Subcutaneous abdominal adipose tissue (tissue), 5 donors: ENCODE results near the gene FAU.

Experiments used
- H3K27ac ChIP-seq: one replicate; pipeline ENCODE4 v1.7.0; 2013; ENCODE audit warnings: low read depth, mild to moderate bottlenecking, inconsistent platforms, low read length, moderate library complexity
- H3K27me3 ChIP-seq, 5 donors: one replicate each; pipeline ENCODE4 v1.7.0; 2013; ENCODE audit warnings: low read length in 5 of 5, inconsistent platforms in 1 of 5; ENCODE audit not compliant: control insufficient read depth in 5 of 5, insufficient read depth in 4 of 5
- H3K36me3 ChIP-seq, 5 donors: one replicate each; pipeline ENCODE4 v1.7.0; 2013; ENCODE audit warnings: low read length in 5 of 5; ENCODE audit not compliant: control insufficient read depth in 5 of 5, insufficient read depth in 5 of 5
- H3K4me1 ChIP-seq, 5 donors: one replicate each; pipeline ENCODE4 v1.7.0; 2013; ENCODE audit warnings: low read length in 5 of 5, mild to moderate bottlenecking in 3 of 5, moderate library complexity in 1 of 5; ENCODE audit not compliant: control insufficient read depth in 5 of 5, insufficient read depth in 5 of 5
- H3K4me3 ChIP-seq, 5 donors: one replicate each; pipeline ENCODE4 v1.7.0; 2013; ENCODE audit warnings: low read length in 5 of 5, low read depth in 1 of 5
- H3K9ac ChIP-seq, 5 donors: one replicate each; pipeline ENCODE4 v1.7.0; 2013; ENCODE audit warnings: low read length in 5 of 5, mild to moderate bottlenecking in 4 of 5, moderate library complexity in 3 of 5
- H3K9me3 ChIP-seq, 5 donors: one replicate each; pipeline ENCODE4 v1.7.0; 2013; ENCODE audit warnings: low read length in 5 of 5; ENCODE audit not compliant: control insufficient read depth in 5 of 5
- donor health status: healthy.
- donor health status: healthy.
- donor health status: healthy.
- donor health status: healthy.
- donor health status: healthy.

The FAU gene

DNA sequence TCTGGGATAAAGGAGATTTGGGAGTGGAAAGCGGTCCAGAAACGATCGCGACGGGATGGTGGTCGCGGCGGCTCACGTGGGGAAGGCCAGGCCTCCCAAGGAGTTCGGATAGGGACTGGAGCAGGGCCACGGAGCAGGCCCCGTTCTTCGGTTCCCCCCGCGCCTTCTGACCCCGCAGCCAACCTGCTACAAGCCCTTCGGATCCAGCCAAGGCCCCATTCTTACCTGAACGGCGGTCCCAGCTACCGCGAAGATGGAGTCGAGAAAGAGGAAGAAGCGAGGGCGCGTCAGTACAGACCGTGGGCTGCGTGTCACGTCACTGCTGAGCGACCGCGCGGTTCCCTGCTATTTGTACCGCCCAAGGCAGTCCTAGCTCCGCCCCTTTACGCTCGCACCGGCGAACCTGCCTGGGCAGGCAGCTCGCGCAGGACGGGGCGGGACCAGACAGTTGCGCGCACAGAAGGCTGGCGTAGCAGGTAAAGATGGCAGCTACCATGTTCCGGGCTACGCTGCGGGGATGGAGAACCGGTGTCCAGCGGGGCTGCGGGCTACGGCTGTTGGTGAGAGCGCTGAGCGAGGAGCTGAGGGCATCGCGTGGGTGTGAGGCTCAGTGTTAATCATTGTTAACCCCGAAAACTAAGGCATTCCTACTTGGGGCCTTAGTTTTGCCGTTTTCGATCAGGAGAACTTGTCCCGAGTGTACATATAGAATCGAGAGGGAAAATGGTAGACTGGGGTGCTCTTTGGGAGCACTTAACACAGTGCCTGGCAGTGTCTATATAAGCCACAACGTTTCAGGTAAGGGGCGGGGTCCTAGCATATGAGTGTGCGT, at the start of gene FAU, which contains the start of gene MRPL49:
FAU (minus strand) TSS at position 270 of the 832 bp plus-strand sequence. CDS start 321 bp downstream, outside the sequence.
MRPL49 (plus strand) TSS at position 457 of the 832 bp plus-strand sequence; CDS start at position 483, 26 bp downstream.
- H3K9ac ChIP-seq: peak within 1 kb of the TSS; percentile 87 to 97 (median 92)
- H3K36me3 ChIP-seq: peaks cover 0 to 53% (median 47%) of the 10 kb centered on the region in 5 donors
- H3K9me3 ChIP-seq: no peaks in the 10 kb centered on the region
- no peaks in the 10 kb centered on the region for H3K27me3 ChIP-seq
- peak within 1 kb of the TSS; percentile 83 to 99 (median 98) for H3K4me3 ChIP-seq
- H3K27ac ChIP-seq: peak within 1 kb of the TSS; percentile 79
- H3K4me1 ChIP-seq: peaks cover 6 to 28% (median 27%) of the 10 kb centered on the region in 5 donors

DNA sequence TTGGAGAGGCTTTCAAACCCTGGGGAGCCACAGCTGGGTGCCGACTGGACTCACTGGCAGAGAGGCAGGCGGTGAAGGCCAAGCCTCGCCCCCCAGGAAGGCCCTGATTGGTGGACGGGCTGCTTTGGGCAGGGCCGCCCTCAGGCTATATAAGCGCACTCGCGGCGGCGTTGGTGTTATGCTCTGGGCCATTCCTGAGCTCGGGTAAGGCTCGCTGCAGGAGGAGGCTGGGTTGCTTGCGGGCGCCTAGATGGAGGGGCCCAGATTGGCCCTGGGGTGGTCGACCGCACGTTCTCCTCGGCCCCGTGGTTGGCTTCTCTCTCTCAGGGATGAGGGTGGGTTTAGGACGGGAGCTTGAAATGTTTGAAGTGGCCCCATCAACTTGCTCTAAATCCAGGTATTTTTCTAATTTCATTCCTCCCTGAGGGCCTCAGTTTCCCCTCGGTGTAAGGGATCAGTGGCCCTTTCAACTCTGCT, 48.2 kb upstream of the FAU start, which contains the start of gene SPDYC:
SPDYC (plus strand) TSS at position 176 of the 477 bp plus-strand sequence. CDS start 1,125 bp downstream, outside the sequence.
- Histone ChIP-seq H3K4me3 (no peak within 1 kb of the TSS), H3K27ac (no peak within 1 kb of the TSS), H3K36me3 (no peaks in the 10 kb centered on the region), H3K27me3 (no peaks in the 10 kb centered on the region), H3K9me3 (no peaks in the 10 kb centered on the region), H3K9ac (no peak within 1 kb of the TSS), H3K4me1 (peaks cover 0 to 10% (median 3%) of the 10 kb centered on the region in 5 donors)

DNA sequence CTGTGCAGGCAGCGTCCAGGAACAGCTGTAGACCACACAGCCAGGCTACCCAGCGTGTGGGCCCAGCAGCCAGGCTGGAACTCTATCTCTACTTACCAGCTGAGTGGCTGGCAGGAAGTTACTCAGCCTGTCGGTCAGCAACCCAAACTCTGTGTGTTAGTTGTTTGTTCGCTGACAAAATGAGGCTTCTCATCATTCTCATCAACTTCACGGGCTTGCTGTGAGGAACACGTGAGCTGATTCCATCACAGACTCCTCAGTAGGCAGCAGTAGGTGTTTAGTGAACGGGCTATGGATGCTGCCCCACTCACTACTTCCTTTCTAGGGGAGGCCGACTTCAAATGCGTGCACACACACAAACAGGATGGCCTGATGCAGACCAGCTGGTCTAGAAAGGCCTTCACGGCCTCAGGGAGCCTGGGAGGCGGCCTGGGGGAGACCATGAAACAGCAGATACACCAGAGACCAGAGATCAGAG, 47.3 kb upstream of the FAU start:
- no peaks in the 10 kb centered on the region for H3K27me3 ChIP-seq
- H3K9me3 ChIP-seq: no peaks in the 10 kb centered on the region
- H3K27ac ChIP-seq: no peak overlapping the region
- no peak overlapping the region for H3K4me3 ChIP-seq
- H3K9ac ChIP-seq: no peak overlapping the region
- H3K4me1 ChIP-seq: peaks cover 0 to 11% (median 3%) of the 10 kb centered on the region in 5 donors
- no peaks in the 10 kb centered on the region for H3K36me3 ChIP-seq

DNA sequence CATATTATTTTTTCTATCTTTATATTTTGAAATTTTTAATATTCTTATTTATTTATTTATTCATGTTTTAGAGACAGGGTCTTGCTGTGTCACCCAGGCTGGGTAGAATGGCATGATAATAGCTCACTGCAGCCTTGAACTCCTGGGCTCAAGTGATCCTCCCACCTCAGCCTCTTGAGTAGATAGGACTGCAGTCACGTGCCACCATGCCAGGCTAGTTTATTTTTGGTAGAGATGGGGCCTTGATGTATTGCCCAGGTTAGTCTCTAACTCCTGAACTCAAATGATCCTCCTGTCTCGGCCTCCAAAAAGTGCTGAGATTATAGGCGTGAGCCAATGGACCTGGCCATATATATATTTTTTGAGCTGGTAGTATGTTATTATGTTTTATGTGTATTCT, 45.7 kb upstream of the FAU start:
- no peak overlapping the region for H3K27ac ChIP-seq
- no peaks in the 10 kb centered on the region for H3K36me3 ChIP-seq
- H3K4me1 ChIP-seq: peaks cover 0 to 11% (median 3%) of the 10 kb centered on the region in 5 donors
- H3K27me3 ChIP-seq: no peaks in the 10 kb centered on the region
- no peaks in the 10 kb centered on the region for H3K9me3 ChIP-seq
- no peak overlapping the region for H3K9ac ChIP-seq
- no peak overlapping the region for H3K4me3 ChIP-seq

DNA sequence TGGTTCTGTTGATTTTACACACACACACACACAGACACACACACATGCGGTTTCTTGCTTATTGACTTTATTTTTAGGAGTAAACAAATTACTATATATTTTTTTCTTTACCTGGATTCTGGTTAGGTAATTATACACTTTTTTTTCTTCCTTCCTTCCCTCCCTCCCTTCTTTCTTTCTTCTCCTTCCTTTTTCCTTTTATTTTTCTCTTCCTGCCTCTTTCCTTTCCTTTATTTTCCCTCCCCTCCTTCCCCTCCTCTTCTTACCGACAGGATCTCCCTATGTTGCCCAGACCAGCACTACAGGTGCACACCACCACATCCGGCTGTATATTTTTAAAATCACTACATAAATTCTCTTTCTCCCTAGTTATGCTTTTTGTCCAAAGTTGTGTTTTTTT, 45.0 kb upstream of the FAU start:
- no peak overlapping the region for H3K4me3 ChIP-seq
- no peaks in the 10 kb centered on the region for H3K36me3 ChIP-seq
- H3K4me1 ChIP-seq: peaks cover 0 to 11% (median 3%) of the 10 kb centered on the region in 5 donors
- H3K27ac ChIP-seq: no peak overlapping the region
- H3K9me3 ChIP-seq: no peaks in the 10 kb centered on the region
- H3K9ac ChIP-seq: no peak overlapping the region
- no peaks in the 10 kb centered on the region for H3K27me3 ChIP-seq

DNA sequence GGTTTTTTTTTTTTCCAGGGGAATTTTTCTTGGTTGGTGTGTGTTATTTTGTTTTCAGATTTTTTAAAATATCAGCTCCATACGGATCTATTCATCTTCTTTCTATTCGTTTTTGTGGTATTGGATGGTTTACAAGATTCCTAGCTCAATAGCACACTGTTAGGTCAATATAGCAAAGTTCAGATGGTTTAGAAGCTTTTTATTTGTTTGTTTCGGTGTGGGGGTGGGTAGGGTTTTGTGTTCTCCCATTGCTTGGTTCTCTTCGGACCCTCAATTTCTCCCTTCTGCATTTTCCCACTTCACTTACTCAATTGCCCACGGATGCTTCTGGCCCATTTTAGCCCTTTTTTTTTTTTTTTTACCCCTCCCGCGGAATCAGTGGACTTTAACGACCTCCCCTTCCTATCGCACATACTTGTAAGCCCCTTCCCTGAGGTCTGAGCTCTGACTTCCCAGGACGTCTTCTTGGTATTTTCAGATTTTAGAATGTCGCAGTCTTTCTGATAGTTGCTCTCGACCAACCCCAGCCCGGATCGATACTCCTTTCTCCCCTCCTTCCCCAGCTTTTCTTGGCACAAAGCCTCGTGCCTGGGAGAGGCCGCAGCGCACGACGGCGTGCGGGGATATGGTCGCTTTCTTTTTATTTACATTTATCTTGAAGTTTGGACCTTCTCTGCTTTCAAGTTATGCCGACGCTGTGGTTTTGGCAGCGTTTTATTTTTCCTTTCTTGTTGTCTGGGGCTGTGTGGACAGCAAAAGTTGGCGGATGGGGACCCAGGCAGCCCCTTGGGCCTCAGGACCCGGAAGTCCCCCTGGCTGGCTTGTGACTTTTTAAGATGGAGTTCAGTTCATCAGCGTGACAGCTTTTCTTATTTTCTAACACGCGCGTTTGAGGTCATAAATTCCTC, 43.7 kb upstream of the FAU start:
- Histone ChIP-seq H3K27me3 (no peaks in the 10 kb centered on the region), H3K9ac (peak overlapping the region in 4 of 5 donors; percentile 23 to 64 (median 42)), H3K4me1 (peaks cover 0 to 11% (median 3%) of the 10 kb centered on the region in 5 donors), H3K9me3 (no peaks in the 10 kb centered on the region), H3K36me3 (no peaks in the 10 kb centered on the region), H3K27ac (no peak overlapping the region), H3K4me3 (peak overlapping the region; percentile 46 to 53 (median 52))

GRCh38 chr11:65163684-65164083, 41.8 kb upstream of the FAU start:
- Histone ChIP-seq H3K9me3 (no peaks in the 10 kb centered on the region), H3K36me3 (no peaks in the 10 kb centered on the region), H3K4me3 (no peak overlapping the region), H3K4me1 (peaks cover 0 to 11% (median 3%) of the 10 kb centered on the region in 5 donors), H3K27me3 (no peaks in the 10 kb centered on the region), H3K27ac (no peak overlapping the region), H3K9ac (no peak overlapping the region)

DNA sequence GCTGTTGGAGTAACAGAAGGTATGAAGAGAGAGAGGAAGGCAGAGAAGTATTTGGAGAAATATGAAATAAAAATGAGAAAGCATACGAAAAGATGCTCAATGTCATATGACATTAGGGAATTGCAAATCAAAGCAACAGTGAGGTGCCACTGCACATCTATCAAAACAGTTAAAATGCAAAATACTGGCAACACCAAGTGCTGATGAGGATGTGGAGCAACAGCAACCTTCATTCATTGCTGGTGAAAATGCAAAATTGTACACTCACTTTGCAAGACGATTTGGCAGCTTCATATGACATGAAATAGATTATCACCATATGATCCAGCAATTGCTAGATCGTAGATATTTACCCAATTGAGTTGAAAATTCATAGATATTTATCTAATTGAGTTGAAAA, 38.7 kb upstream of the FAU start:
- Histone ChIP-seq H3K27ac (no peak overlapping the region), H3K36me3 (no peaks in the 10 kb centered on the region), H3K27me3 (no peaks in the 10 kb centered on the region), H3K9me3 (no peaks in the 10 kb centered on the region), H3K4me1 (peaks cover 0 to 6% (median 0%) of the 10 kb centered on the region in 5 donors), H3K4me3 (no peak overlapping the region), H3K9ac (no peak overlapping the region)

DNA sequence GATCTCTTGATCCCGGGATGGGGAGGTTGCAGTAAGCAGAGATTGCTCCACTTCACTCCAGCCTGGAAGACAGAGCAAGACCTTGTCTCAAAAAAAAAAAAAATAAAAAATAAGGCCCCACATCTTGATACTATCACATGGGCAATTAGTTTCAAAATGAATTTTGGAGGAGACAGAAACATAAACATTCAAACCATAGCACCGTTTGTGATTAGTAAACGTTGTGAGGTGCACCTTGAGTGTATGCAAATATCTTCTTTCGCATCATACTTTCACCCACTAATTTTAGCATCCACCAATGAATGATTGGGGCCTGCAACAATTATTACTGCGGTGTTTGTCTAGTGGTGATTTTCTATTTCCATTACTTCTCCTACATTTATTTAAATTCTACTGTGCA, 37.1 kb upstream of the FAU start:
- Histone ChIP-seq H3K9ac (no peak overlapping the region), H3K9me3 (no peaks in the 10 kb centered on the region), H3K27ac (no peak overlapping the region)

More for the DNA sequence above, 37.1 kb upstream of the FAU start:
- Histone ChIP-seq H3K27me3 (no peaks in the 10 kb centered on the region), H3K4me1 (no peaks in the 10 kb centered on the region), H3K36me3 (no peaks in the 10 kb centered on the region), H3K4me3 (no peak overlapping the region)
